Measurements from ENCODE around the gene TMEM248. TPM values are rescaled to one million over a fixed set of nuclear protein-coding genes. Genes with fewer than 3 reads are reported as not detected.
"Not testable (repeated sequence)": the region's sequence is repeated elsewhere in the genome, so short reads cannot be mapped to it uniquely, and the experiment has no call there.

The TMEM248 gene
- total RNA-seq, 4 donors from 2014 or later = 68.5 to 113 (median 83.4) TPM

DNA sequence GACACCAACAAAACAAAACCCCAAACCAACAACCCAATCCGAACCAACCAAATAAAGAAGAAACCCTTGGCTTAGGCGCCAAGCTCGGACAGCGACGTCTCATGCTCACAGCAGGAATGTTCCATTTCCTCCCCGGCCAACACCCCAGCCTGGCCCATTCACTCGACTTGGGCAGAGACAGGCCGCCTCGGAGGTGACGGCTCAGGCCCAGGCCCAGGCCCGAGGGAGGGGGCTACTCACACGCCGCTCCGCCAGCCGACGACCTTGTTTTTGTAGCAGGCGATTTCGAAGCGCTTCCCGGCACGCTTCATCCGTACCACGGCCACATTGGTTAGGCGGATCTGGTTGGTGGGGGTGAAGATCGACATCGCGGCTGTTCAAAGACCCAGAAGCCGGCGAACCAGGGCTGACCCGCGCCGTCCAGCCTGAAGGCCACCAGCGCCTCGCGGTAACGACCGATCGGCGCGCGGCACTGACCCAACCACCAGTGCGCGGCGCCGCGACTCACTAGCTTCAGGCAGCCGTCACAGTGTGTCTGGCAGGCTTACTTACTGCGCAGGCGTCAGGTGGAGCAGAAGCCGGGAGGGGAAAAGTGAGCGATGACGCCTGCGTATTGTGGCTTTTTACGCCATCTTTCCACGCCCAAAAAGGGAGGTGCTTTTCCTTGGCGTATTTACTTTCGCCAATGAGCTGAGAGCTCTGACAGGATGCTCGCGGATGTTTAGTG lies 74.2 kb downstream of the TMEM248 start, which contains the start of gene SBDS:
SBDS (minus strand) TSS at position 537 of the 727 bp plus-strand sequence; CDS start at position 368, 169 bp downstream.
- peak; percentile 93 to 98 for DNase-seq
- Histone ChIP-seq H3K4me3 (peak within 1 kb of the TSS; percentile 55 to 87), H3K27ac (peak within 1 kb of the TSS; percentile 97 to 100)
- H3K36me3 ChIP-seq; intact Hi-C loops (cut with DNase I; ENCODE audit: low total_unique reads); H3K9me3 ChIP-seq; H3K4me1 ChIP-seq; H3K27me3 ChIP-seq: not testable (repeated sequence)
- TF ChIP-seq POLR2A (IDR thresholded peaks at IDR 0.05) = peak; percentile 94 to 97

DNA sequence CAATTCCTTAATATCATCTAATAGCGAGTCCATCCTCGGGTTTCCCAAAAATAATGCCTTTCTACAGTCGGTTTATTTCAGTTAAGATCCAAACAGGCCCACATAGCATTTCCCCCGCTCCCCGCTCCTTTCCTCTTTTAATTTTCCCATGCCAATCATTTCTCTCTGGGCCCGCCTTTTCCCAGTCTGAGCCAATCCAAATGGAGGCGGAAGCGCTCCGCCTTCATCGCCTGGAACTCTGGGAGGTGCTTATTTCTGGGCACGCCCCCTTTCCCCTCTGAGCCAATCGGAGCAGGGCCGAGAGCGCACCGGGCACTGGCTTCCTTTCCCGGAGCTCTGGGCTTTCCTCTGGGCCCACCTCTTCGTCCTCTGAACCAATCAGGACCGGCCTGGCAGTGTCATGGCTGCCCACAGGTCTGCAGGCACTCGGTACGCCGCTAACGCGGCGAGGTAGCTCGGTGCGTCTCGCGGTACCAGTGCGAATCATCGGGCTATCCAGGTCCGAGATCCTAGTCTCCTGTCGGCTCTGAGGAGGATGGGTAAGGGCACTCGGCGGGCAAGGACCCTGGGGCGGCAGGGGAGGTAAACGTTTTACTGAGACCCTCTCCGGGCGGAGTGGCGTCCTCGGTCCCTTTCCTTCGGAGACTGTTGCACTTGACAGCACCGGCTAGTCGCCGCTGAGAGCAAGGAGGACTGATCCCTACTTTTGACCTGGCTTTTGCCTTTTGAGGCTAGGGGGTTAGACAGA lies 75.6 kb downstream of the TMEM248 start, which contains the start of gene TYW1:
TYW1 (plus strand) TSS at position 390 of the 748 bp plus-strand sequence; CDS start at position 536, 146 bp downstream.
- peak; percentile 99 for DNase-seq
- intact Hi-C loops (cut with DNase I; ENCODE audit: low total_unique reads); H3K4me1 ChIP-seq; H3K9me3 ChIP-seq; H3K27me3 ChIP-seq; H3K36me3 ChIP-seq: not testable (repeated sequence)
- Histone ChIP-seq H3K4me3 (peak within 1 kb of the TSS; percentile 55 to 87), H3K27ac (peak within 1 kb of the TSS; percentile 81 to 96)
- peak; percentile 34 to 61 for TF ChIP-seq POLR2A (IDR thresholded peaks at IDR 0.05)
- TF ChIP-seq, protein P1, sequence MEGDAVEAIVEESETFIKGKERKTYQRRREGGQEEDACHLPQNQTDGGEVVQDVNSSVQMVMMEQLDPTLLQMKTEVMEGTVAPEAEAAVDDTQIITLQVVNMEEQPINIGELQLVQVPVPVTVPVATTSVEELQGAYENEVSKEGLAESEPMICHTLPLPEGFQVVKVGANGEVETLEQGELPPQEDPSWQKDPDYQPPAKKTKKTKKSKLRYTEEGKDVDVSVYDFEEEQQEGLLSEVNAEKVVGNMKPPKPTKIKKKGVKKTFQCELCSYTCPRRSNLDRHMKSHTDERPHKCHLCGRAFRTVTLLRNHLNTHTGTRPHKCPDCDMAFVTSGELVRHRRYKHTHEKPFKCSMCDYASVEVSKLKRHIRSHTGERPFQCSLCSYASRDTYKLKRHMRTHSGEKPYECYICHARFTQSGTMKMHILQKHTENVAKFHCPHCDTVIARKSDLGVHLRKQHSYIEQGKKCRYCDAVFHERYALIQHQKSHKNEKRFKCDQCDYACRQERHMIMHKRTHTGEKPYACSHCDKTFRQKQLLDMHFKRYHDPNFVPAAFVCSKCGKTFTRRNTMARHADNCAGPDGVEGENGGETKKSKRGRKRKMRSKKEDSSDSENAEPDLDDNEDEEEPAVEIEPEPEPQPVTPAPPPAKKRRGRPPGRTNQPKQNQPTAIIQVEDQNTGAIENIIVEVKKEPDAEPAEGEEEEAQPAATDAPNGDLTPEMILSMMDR (IDR thresholded peaks at IDR 0.05) = peak in 1 of 4 experiments; percentile 11

DNA sequence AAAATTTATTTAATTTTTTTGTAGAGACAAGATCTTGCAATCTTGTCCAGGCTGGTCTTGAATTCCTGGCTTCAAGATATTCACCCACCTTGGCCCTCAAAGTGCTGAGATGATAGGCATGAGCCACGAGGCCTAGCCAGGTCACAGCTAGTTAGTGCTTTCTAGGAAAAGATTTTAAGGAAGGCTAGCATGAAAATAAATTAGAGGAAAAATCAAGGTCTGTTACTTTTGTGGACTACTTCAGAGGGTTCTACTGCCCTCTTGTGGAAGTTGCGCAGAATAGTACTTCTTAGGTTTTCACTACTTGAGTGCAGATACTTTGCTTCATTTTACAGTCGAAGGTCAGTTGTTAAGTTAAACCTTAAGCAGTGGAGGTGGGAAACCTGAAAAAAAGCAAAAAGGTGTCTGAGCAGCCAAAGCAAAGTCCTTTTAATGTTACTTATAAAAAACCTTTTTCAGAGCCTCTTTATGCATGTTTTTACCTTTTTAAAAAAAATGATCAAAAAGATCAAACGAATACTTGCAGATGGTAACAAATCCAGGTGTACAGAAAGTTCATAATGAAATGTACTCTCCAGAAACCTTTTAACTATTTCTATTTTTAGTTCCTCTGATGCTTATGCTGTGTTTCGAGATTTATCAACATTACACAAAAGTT lies 79.7 kb downstream of the TMEM248 start:
- DNase-seq; H3K4me3 ChIP-seq; H3K9me3 ChIP-seq; H3K27me3 ChIP-seq; H3K27ac ChIP-seq; H3K36me3 ChIP-seq; H3K4me1 ChIP-seq; intact Hi-C loops (cut with DNase I; ENCODE audit: low total_unique reads): not testable (repeated sequence)
- TF ChIP-seq, protein P1 (IDR thresholded peaks at IDR 0.05) = peak in 1 of 4 experiments; percentile 38

DNA sequence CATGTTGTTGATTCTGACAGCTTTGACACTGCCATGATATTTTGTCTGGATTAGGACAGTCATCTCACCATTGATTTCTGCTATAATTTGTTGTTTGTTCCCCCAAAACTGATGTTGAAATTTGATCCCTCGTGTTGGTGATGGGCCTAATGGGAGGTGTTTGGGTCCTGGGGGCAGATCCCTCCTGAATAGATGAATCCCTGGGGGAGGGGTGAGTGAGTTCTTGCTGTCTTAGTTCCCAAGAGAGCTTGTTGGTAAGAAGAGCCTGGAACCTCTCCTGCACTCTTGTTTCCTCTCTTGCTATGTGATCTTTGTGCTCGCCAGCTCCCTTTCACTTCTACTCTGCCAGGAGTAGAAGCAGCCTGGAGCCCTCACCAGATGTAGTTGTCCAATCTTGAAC lies 83.1 kb downstream of the TMEM248 start:
- DNase-seq; H3K9me3 ChIP-seq; H3K27ac ChIP-seq; H3K27me3 ChIP-seq; H3K4me1 ChIP-seq; H3K36me3 ChIP-seq; intact Hi-C loops (cut with DNase I; ENCODE audit: low total_unique reads); H3K4me3 ChIP-seq: not testable (repeated sequence)

DNA sequence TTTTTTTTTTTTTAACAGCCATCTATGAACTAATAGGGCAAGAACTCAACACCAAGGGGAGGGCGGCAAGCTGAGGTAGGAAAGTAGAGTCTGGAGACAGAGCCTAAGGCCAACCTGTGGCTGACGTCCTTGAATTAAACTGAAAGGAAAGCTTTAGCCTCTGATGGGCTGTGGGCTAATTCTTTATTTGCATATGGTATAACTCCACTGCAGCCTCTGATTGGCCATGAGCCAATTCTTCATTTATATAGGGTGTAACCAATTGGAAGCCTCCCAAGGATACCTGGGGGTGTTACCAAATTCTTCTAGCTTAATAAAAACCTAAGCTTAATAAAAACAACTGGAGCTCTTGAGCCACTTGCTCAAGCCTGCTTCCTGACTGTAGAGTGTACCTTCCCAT lies 85.9 kb downstream of the TMEM248 start:
- no peaks in the 10 kb centered on the region for H3K9me3 ChIP-seq
- H3K4me1 ChIP-seq = no peaks in the 10 kb centered on the region
- H3K4me3 ChIP-seq = no peak overlapping the region
- DNase-seq = no peak
- no peaks in the 10 kb centered on the region for H3K36me3 ChIP-seq
- H3K27me3 ChIP-seq = no peaks in the 10 kb centered on the region
- intact Hi-C loops (cut with DNase I; ENCODE audit: low total_unique reads) = no loop called here
- no peak for TF ChIP-seq POLR2A (IDR thresholded peaks at IDR 0.05)
- TF ChIP-seq, protein P1 (IDR thresholded peaks at IDR 0.05) = no peak
- no peak overlapping the region for H3K27ac ChIP-seq

Small RNAs within 50 kb of the gene (small RNA-seq; reads per million reads assigned to genes)
- gene RF00017 = not detected
- not detected for gene RN7SL43P
- not detected for gene RNU6-1254P

Other genes with a start within 250 kb of the TMEM248 start
- gene RABGEF1, start 180.5 kb upstream of the TMEM248 start, total RNA-seq = 10 to 100 TPM; 13.1 to 38.3 (median 25.4) TPM
- 100 to 1,000 TPM in 2 of 4 donors, 10 to 100 TPM in 2; 57.1 to 134 (median 94.8) TPM for gene SBDS, start 74.4 kb downstream of the TMEM248 start, total RNA-seq
- gene TYW1, start 75.6 kb downstream of the TMEM248 start, total RNA-seq = 10 to 100 TPM; 28.1 to 57.9 (median 36.4) TPM